ENCODE data around the gene TGFB2.

The TGFB2 gene

GRCh38 chr1:218384581-218384993, 39.5 kb downstream of the TGFB2 start:
- ATAC-seq = no peak
- DNase-seq = no peak

- ATAC-seq (no peak), DNase-seq (no peak)
Measured at GRCh38 chr1:218388591-218388990, 43.5 kb downstream of the TGFB2 start.

- no peak for DNase-seq
- no peak for ATAC-seq
Measured at GRCh38 chr1:218390618-218391017, 45.5 kb downstream of the TGFB2 start.

GRCh38 chr1:218392780-218393179, 47.6 kb downstream of the TGFB2 start:
- no peak for DNase-seq
- ATAC-seq = no peak

- DNase-seq = no peak
- ATAC-seq = no peak
Measured at GRCh38 chr1:218394416-218394815, 49.3 kb downstream of the TGFB2 start.

- ATAC-seq (no peak), DNase-seq (no peak)
Measured at GRCh38 chr1:218394989-218395388, 49.9 kb downstream of the TGFB2 start.

- DNase-seq = no peak
- ATAC-seq = no peak
Measured at GRCh38 chr1:218395916-218396315, 50.8 kb downstream of the TGFB2 start.

- DNase-seq (no peak), ATAC-seq (no peak)
Measured at GRCh38 chr1:218397752-218398339, 52.7 kb downstream of the TGFB2 start.

GRCh38 chr1:218400624-218401023, 55.5 kb downstream of the TGFB2 start:
- no peak for ATAC-seq

GRCh38 chr1:218401441-218401997, 56.4 kb downstream of the TGFB2 start:
- no peak for DNase-seq
- no peak for ATAC-seq

More at GRCh38 chr1:218400624-218401023, 55.5 kb downstream of the TGFB2 start:
- no peak for DNase-seq

- ATAC-seq = no peak
- DNase-seq = no peak
Measured at GRCh38 chr1:218401998-218402785, 57.1 kb downstream of the TGFB2 start.

GRCh38 chr1:218402786-218403120, 57.6 kb downstream of the TGFB2 start:
- DNase-seq (no peak), ATAC-seq (no peak)

GRCh38 chr1:218403300-218403699, 58.2 kb downstream of the TGFB2 start:
- no peak for ATAC-seq
- DNase-seq = no peak

GRCh38 chr1:218407630-218408029, 62.5 kb downstream of the TGFB2 start:
- ATAC-seq = no peak
- DNase-seq = no peak

- no peak for ATAC-seq
- DNase-seq = no peak
Measured at GRCh38 chr1:218408135-218408534, 63.0 kb downstream of the TGFB2 start.

GRCh38 chr1:218408942-218409341, 63.8 kb downstream of the TGFB2 start:
- DNase-seq (no peak), ATAC-seq (no peak)

GRCh38 chr1:218409946-218410510, 64.9 kb downstream of the TGFB2 start:
- DNase-seq = no peak
- ATAC-seq = no peak

- no peak for DNase-seq
- peak; percentile 3 for ATAC-seq
Measured at GRCh38 chr1:218411101-218411500, 66.0 kb downstream of the TGFB2 start.

- ATAC-seq (no peak), DNase-seq (no peak)
Measured at GRCh38 chr1:218412171-218412570, 67.0 kb downstream of the TGFB2 start.

- ATAC-seq (no peak), DNase-seq (no peak)
Measured at GRCh38 chr1:218413179-218413578, 68.0 kb downstream of the TGFB2 start.

- DNase-seq (no peak), ATAC-seq (no peak)
Measured at GRCh38 chr1:218414060-218414728, 69.1 kb downstream of the TGFB2 start.

GRCh38 chr1:218415726-218416125, 70.6 kb downstream of the TGFB2 start:
- DNase-seq = no peak
- ATAC-seq = no peak

- DNase-seq = no peak
- ATAC-seq = no peak
Measured at GRCh38 chr1:218421531-218421930, 76.4 kb downstream of the TGFB2 start.

Data from stimulated activated naive CD8-positive, alpha-beta T cell treated with anti-CD3 and anti-CD28 coated beads, Interleukin-15, Interleukin-2, amounts not matched to agents 100 U/mL and 50 U/mL, for 24 hours (primary cell).